ENCODE results near the gene DDX1. TPM values are rescaled to one million over a fixed set of nuclear protein-coding genes. Genes with fewer than 3 reads are reported as not detected.

Gene DDX1
- total and polyA plus RNA-seq, 9 of the 15 experiments (the other 6 are each of a cell fraction or from before 2014, with no cell fraction given) = 116 to 277 (median 232) TPM

GRCh38 chr2:15555760-15556193 lies 35.9 kb upstream of the DDX1 start (continued):
- TF ChIP-seq IRF1 (CRISPR knock-in tag; IDR thresholded peaks at IDR 0.05; ENCODE audit: borderline replicate concordance) (no peak), TFAM (CRISPR knock-in tag; conservative IDR thresholded peaks at IDR 0.05) (no peak), ZNF518B (CRISPR knock-in tag; IDR thresholded peaks at IDR 0.05) (no peak), PHF8 (IDR thresholded peaks at IDR 0.05; ENCODE audit: borderline replicate concordance, low read length) (no peak), LEF1 (IDR thresholded peaks at IDR 0.05) (no peak), ZNF551 (CRISPR knock-in tag; IDR thresholded peaks at IDR 0.05) (no peak), ATF1 (CRISPR knock-in tag; IDR thresholded peaks at IDR 0.05) (no peak), ATF1 (tag; IDR thresholded peaks at IDR 0.05) (no peak), ADNP (tag; IDR thresholded peaks at IDR 0.05) (no peak), HINFP (tag; conservative IDR thresholded peaks at IDR 0.05; ENCODE audit: low read depth) (no peak), SMAD3 (CRISPR knock-in tag; conservative IDR thresholded peaks at IDR 0.05) (no peak), ZNF23 (CRISPR knock-in tag; IDR thresholded peaks at IDR 0.05) (no peak), RREB1 (CRISPR knock-in tag; IDR thresholded peaks at IDR 0.05) (no peak), NRF1 (conservative IDR thresholded peaks at IDR 0.05 in 1 of 2, IDR thresholded peaks at IDR 0.05 in 1 of 2) (no peak), ZZZ3 (IDR thresholded peaks at IDR 0.05) (no peak), NR0B1 (IDR thresholded peaks at IDR 0.05; ENCODE audit: partially characterized antibody) (no peak), HCFC1 (IDR thresholded peaks at IDR 0.05; ENCODE audit: low read depth, low read length) (no peak)

Measured in K562 (cell line).